T1000 (cell line): ENCODE measurements around the gene TMPRSS15.
"Not testable (repeated sequence)": the region's sequence is repeated elsewhere in the genome, so short reads cannot be mapped to it uniquely, and the experiment has no call there.

Source experiments
- DNase-seq: peaks from one replicate; lab custom pipeline; 2025; ENCODE audit warnings: mixed read lengths; lab: John Stamatoyannopoulos, UW

The TMPRSS15 gene

GRCh38 chr21:18403735-18404450 is at the start of gene TMPRSS15:
TMPRSS15 (minus strand) TSS chr21:18403785; CDS start chr21:18403622, 163 bp downstream.
- no peak for DNase-seq

- no peak for DNase-seq
These were observed 48.1 kb upstream of the TMPRSS15 start for GRCh38 chr21:18451670-18452069.

- DNase-seq = no peak
These were observed 46.3 kb upstream of the TMPRSS15 start for GRCh38 chr21:18449605-18450550.

- DNase-seq = no peak
These were observed 40.1 kb upstream of the TMPRSS15 start for GRCh38 chr21:18443701-18444100.

- DNase-seq = no peak
These were observed 39.5 kb upstream of the TMPRSS15 start for GRCh38 chr21:18443085-18443484.

GRCh38 chr21:18430341-18430740 is 26.8 kb upstream of the TMPRSS15 start:
- DNase-seq = no peak

GRCh38 chr21:18424276-18424675 is 20.7 kb upstream of the TMPRSS15 start:
- no peak for DNase-seq

- DNase-seq = no peak
These were observed 13.7 kb upstream of the TMPRSS15 start for GRCh38 chr21:18417141-18417790.

- no peak for DNase-seq
These were observed 8.0 kb upstream of the TMPRSS15 start for GRCh38 chr21:18411565-18411964.

GRCh38 chr21:18409579-18409978 is 6.0 kb upstream of the TMPRSS15 start:
- DNase-seq = no peak

- DNase-seq = no peak
These were observed 4.7 kb downstream of the TMPRSS15 start for GRCh38 chr21:18398843-18399242.

GRCh38 chr21:18387994-18388393 is 15.6 kb downstream of the TMPRSS15 start:
- no peak for DNase-seq

- DNase-seq = no peak
These were observed 18.8 kb downstream of the TMPRSS15 start for GRCh38 chr21:18384771-18385170.

- not testable (repeated sequence) for DNase-seq
These were observed 20.5 kb downstream of the TMPRSS15 start for GRCh38 chr21:18382934-18383619.

- no peak for DNase-seq
These were observed 21.4 kb downstream of the TMPRSS15 start for GRCh38 chr21:18382141-18382540.

GRCh38 chr21:18373606-18374005 is 30.0 kb downstream of the TMPRSS15 start:
- no peak for DNase-seq

GRCh38 chr21:18370301-18370700 is 33.3 kb downstream of the TMPRSS15 start:
- DNase-seq = no peak

GRCh38 chr21:18369115-18369514 is 34.5 kb downstream of the TMPRSS15 start:
- DNase-seq = no peak

- DNase-seq = no peak
These were observed 35.4 kb downstream of the TMPRSS15 start for GRCh38 chr21:18368205-18368604.

GRCh38 chr21:18356801-18357200 is 46.8 kb downstream of the TMPRSS15 start:
- no peak for DNase-seq

GRCh38 chr21:18354947-18355346 is 48.6 kb downstream of the TMPRSS15 start:
- no peak for DNase-seq

GRCh38 chr21:18350216-18350615 is 53.4 kb downstream of the TMPRSS15 start:
- no peak for DNase-seq
